ENCODE results near the gene AKAP10.

Gene AKAP10

GRCh38 chr17:19943026-19943425 lies 34.6 kb downstream of the AKAP10 start:
- H3K4me3 ChIP-seq (ENCODE audit: low read length), result no peak overlapping the region
- H3K9ac ChIP-seq (ENCODE audit: low read depth, low read length), result no peak overlapping the region
- H3K27ac ChIP-seq (ENCODE audit: low read depth, low read length), result 0 out of 2 replicates have a peak overlapping the region, but pooled peaks have one; percentile 11
- WGBS, result 70% methylated on average over 4 of the region's 5 CpGs
- H3K4me1 ChIP-seq (ENCODE audit: insufficient read depth, low read length), result peaks cover 23% of the 10 kb centered on the region
- H3K27me3 ChIP-seq (ENCODE audit: insufficient read depth, low read length), result no peaks in the 10 kb centered on the region
- H3K36me3 ChIP-seq (ENCODE audit: insufficient read depth, low read length), result peaks cover 83% of the 10 kb centered on the region
- H3K9me3 ChIP-seq (ENCODE audit: insufficient read depth, low read depth, low read length), result no peaks in the 10 kb centered on the region

- Histone ChIP-seq H3K4me3 (ENCODE audit: low read length) (no peak overlapping the region), H3K9me3 (ENCODE audit: insufficient read depth, low read depth, low read length) (no peaks in the 10 kb centered on the region), H3K9ac (ENCODE audit: low read depth, low read length) (no peak overlapping the region; the same call in 1 of the 2 replicates), H3K27ac (ENCODE audit: low read depth, low read length) (peak overlapping the region; percentile 52), H3K4me1 (ENCODE audit: insufficient read depth, low read length) (peaks cover 23% of the 10 kb centered on the region), H3K36me3 (ENCODE audit: insufficient read depth, low read length) (peaks cover 81% of the 10 kb centered on the region), H3K27me3 (ENCODE audit: insufficient read depth, low read length) (no peaks in the 10 kb centered on the region)
- 83% methylated on average over 3 of the region's 4 CpGs for WGBS
Observed at GRCh38 chr17:19940722-19941464, 36.7 kb downstream of the AKAP10 start.

- Histone ChIP-seq H3K27ac (ENCODE audit: low read depth, low read length) (no peak overlapping the region), H3K9me3 (ENCODE audit: insufficient read depth, low read depth, low read length) (no peaks in the 10 kb centered on the region), H3K9ac (ENCODE audit: low read depth, low read length) (no peak overlapping the region), H3K36me3 (ENCODE audit: insufficient read depth, low read length) (peaks cover 81% of the 10 kb centered on the region), H3K4me1 (ENCODE audit: insufficient read depth, low read length) (peaks cover 23% of the 10 kb centered on the region), H3K4me3 (ENCODE audit: low read length) (no peak overlapping the region), H3K27me3 (ENCODE audit: insufficient read depth, low read length) (no peaks in the 10 kb centered on the region)
- 100% methylated on average over 1 of the region's 2 CpGs for WGBS
Observed at GRCh38 chr17:19939993-19940721, 37.5 kb downstream of the AKAP10 start.

GRCh38 chr17:19938736-19939135 lies 38.9 kb downstream of the AKAP10 start:
- 96% methylated on average over 10 of the region's 10 CpGs for WGBS
- H3K36me3 ChIP-seq (ENCODE audit: insufficient read depth, low read length), result peaks cover 85% of the 10 kb centered on the region
- H3K27ac ChIP-seq (ENCODE audit: low read depth, low read length), result no peak overlapping the region
- H3K4me3 ChIP-seq (ENCODE audit: low read length), result no peak overlapping the region
- no peak overlapping the region for H3K9ac ChIP-seq (ENCODE audit: low read depth, low read length)
- H3K4me1 ChIP-seq (ENCODE audit: insufficient read depth, low read length), result peaks cover 23% of the 10 kb centered on the region
- no peaks in the 10 kb centered on the region for H3K27me3 ChIP-seq (ENCODE audit: insufficient read depth, low read length)
- no peaks in the 10 kb centered on the region for H3K9me3 ChIP-seq (ENCODE audit: insufficient read depth, low read depth, low read length)

- no peaks in the 10 kb centered on the region for H3K27me3 ChIP-seq (ENCODE audit: insufficient read depth, low read length)
- no peak overlapping the region for H3K9ac ChIP-seq (ENCODE audit: low read depth, low read length)
- H3K36me3 ChIP-seq (ENCODE audit: insufficient read depth, low read length), result peaks cover 89% of the 10 kb centered on the region
- 92% methylated on average over 2 of the region's 2 CpGs for WGBS
- H3K4me3 ChIP-seq (ENCODE audit: low read length), result no peak overlapping the region
- no peak overlapping the region for H3K27ac ChIP-seq (ENCODE audit: low read depth, low read length)
- H3K4me1 ChIP-seq (ENCODE audit: insufficient read depth, low read length), result peaks cover 17% of the 10 kb centered on the region
- H3K9me3 ChIP-seq (ENCODE audit: insufficient read depth, low read depth, low read length), result no peaks in the 10 kb centered on the region
Observed at GRCh38 chr17:19937522-19937921, 40.1 kb downstream of the AKAP10 start.

GRCh38 chr17:19935169-19935568 lies 42.5 kb downstream of the AKAP10 start:
- WGBS, result 100% methylated on average over 1 of the region's 2 CpGs
- Histone ChIP-seq H3K4me3 (ENCODE audit: low read length) (no peak overlapping the region), H3K27ac (ENCODE audit: low read depth, low read length) (no peak overlapping the region), H3K9me3 (ENCODE audit: insufficient read depth, low read depth, low read length) (no peaks in the 10 kb centered on the region), H3K27me3 (ENCODE audit: insufficient read depth, low read length) (no peaks in the 10 kb centered on the region), H3K4me1 (ENCODE audit: insufficient read depth, low read length) (no peaks in the 10 kb centered on the region), H3K9ac (ENCODE audit: low read depth, low read length) (no peak overlapping the region), H3K36me3 (ENCODE audit: insufficient read depth, low read length) (peaks cover 89% of the 10 kb centered on the region)

GRCh38 chr17:19933628-19934027 lies 44.0 kb downstream of the AKAP10 start:
- Histone ChIP-seq H3K9ac (ENCODE audit: low read depth, low read length) (no peak overlapping the region), H3K36me3 (ENCODE audit: insufficient read depth, low read length) (peaks cover 88% of the 10 kb centered on the region), H3K9me3 (ENCODE audit: insufficient read depth, low read depth, low read length) (no peaks in the 10 kb centered on the region), H3K4me1 (ENCODE audit: insufficient read depth, low read length) (no peaks in the 10 kb centered on the region), H3K4me3 (ENCODE audit: low read length) (no peak overlapping the region), H3K27me3 (ENCODE audit: insufficient read depth, low read length) (no peaks in the 10 kb centered on the region), H3K27ac (ENCODE audit: low read depth, low read length) (no peak overlapping the region)
- WGBS, result 100% methylated on average over 2 of the region's 5 CpGs

DNA sequence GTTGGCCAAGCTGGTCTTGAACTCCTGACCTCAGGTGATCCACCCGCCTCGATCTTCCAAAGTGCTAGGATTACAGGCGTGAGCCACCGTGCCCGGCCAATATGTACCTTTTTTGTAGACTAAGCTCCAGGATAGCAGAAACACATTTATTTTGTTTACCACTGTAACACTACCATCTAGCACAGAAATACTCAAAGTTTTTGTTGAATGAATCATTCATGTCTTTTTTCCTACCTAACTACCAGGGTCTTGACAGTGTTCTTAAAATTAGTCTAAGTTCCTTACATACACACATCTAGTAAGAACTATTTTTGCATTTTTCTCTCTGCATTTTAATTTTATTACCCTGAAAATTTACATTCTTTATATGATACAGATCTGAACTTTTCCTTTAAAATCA lies 44.4 kb downstream of the AKAP10 start:
- no peaks in the 10 kb centered on the region for H3K27me3 ChIP-seq (ENCODE audit: insufficient read depth, low read length)
- WGBS, result 96% methylated on average over 5 of the region's 5 CpGs
- H3K9me3 ChIP-seq (ENCODE audit: insufficient read depth, low read depth, low read length), result no peaks in the 10 kb centered on the region
- peaks cover 87% of the 10 kb centered on the region for H3K36me3 ChIP-seq (ENCODE audit: insufficient read depth, low read length)
- no peak overlapping the region for H3K27ac ChIP-seq (ENCODE audit: low read depth, low read length)
- no peak overlapping the region for H3K4me3 ChIP-seq (ENCODE audit: low read length)
- H3K4me1 ChIP-seq (ENCODE audit: insufficient read depth, low read length), result no peaks in the 10 kb centered on the region
- no peak overlapping the region for H3K9ac ChIP-seq (ENCODE audit: low read depth, low read length)

DNA sequence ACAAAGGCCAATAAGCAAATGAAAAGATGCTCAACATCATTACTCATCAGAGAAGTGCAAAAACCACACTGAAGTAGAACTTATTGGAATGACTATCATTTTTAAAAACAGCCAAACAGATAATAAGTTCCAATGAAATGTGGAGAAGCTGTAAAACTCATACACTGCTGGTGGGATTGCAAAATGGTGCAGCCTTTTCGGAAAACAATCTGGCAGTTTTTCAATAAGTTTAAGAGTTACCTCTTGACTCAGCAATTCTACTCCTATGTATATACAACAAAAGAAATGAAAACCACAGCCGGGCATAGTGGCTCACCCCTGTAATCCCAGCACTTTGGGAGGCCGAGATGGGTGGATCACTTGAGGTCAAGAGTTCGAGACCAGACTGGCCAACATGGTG lies 49.3 kb downstream of the AKAP10 start:
- Histone ChIP-seq H3K27ac (ENCODE audit: low read depth, low read length) (no peak overlapping the region), H3K9me3 (ENCODE audit: insufficient read depth, low read depth, low read length) (no peaks in the 10 kb centered on the region), H3K36me3 (ENCODE audit: insufficient read depth, low read length) (peaks cover 86% of the 10 kb centered on the region), H3K4me3 (ENCODE audit: low read length) (no peak overlapping the region), H3K27me3 (ENCODE audit: insufficient read depth, low read length) (no peaks in the 10 kb centered on the region), H3K9ac (ENCODE audit: low read depth, low read length) (no peak overlapping the region), H3K4me1 (ENCODE audit: insufficient read depth, low read length) (no peaks in the 10 kb centered on the region)
- 96% methylated on average over 4 of the region's 4 CpGs for WGBS

DNA sequence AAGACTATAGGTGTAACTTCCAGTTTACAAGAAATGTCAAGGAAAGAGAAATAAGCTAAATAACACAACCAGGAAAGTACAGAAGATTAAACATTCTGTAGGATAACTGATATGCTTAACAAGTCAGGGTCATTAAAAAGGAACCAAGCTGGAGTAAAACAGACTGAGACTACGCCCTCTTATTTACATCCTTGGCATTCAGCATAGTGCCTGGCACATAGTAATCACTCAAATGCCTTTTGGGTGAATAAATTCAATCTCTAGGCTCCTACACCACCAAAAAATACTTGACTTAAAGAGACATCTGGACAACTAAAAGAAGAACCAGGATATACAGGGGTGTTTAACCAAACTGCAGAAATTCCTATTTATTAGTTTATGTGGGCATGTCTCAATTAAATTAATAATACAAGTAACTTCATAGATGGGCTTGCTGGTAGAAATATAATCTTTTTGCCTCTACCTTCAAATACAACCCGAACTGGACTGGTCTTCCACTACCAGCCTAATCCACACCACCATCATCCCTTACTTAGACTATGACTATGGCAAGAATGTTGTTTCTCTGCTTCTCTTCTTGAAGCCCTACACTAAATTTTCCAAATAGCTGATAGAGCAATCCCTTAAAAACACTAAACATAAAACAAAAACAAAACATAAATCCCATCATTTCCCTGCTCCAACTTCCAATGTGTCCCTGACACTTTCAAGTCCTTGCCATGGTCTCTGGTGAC lies 62.2 kb downstream of the AKAP10 start:
- Histone ChIP-seq H3K9ac (ENCODE audit: low read depth, low read length) (no peak overlapping the region), H3K9me3 (ENCODE audit: insufficient read depth, low read depth, low read length) (no peaks in the 10 kb centered on the region), H3K4me3 (ENCODE audit: low read length) (no peak overlapping the region), H3K27me3 (ENCODE audit: insufficient read depth, low read length) (no peaks in the 10 kb centered on the region), H3K4me1 (ENCODE audit: insufficient read depth, low read length) (peaks cover 8% of the 10 kb centered on the region; the same call in 1 of the 2 replicates), H3K36me3 (ENCODE audit: insufficient read depth, low read length) (peaks cover 77% of the 10 kb centered on the region), H3K27ac (ENCODE audit: low read depth, low read length) (no peak overlapping the region)
- WGBS, result 93% methylated on average over 2 of the region's 2 CpGs

- Histone ChIP-seq H3K27ac (ENCODE audit: low read depth, low read length) (no peak overlapping the region), H3K9ac (ENCODE audit: low read depth, low read length) (no peak overlapping the region), H3K27me3 (ENCODE audit: insufficient read depth, low read length) (no peaks in the 10 kb centered on the region), H3K4me1 (ENCODE audit: insufficient read depth, low read length) (peaks cover 8% of the 10 kb centered on the region; the same call in 1 of the 2 replicates), H3K36me3 (ENCODE audit: insufficient read depth, low read length) (peaks cover 80% of the 10 kb centered on the region), H3K9me3 (ENCODE audit: insufficient read depth, low read depth, low read length) (no peaks in the 10 kb centered on the region), H3K4me3 (ENCODE audit: low read length) (no peak overlapping the region)
- WGBS, result 56% methylated on average over 2 of the region's 2 CpGs
Observed at GRCh38 chr17:19911033-19911432, 66.6 kb downstream of the AKAP10 start.

Data from HUES64 (cell line).